Stimulated activated effector memory CD8-positive, alpha-beta T cell treated with anti-CD3 and anti-CD28 coated beads, Interleukin-12 subunit alpha, Interleukin-12 subunit beta, amount 100 ng/mL, for 72 hours (primary cell): ENCODE results near the gene DAND5.
"Not testable (repeated sequence)": the region's sequence is repeated elsewhere in the genome, so short reads cannot be mapped to it uniquely, and the experiment has no call there.

ENCODE experiments used
- ATAC-seq: fragments of 150-1000 bp; cut with Tn5 transposase; 2 replicates; pipeline ENCODE4 v1.10.0; 2021
- DNase-seq, 2 donors: peaks; one replicate each; pipeline ENCODE4 v3.0.0; 2021 to 2022; ENCODE audit warnings: low spot score in 2 of 2
- H3K27ac Mint-ChIP-seq: one replicate; pipeline ENCODE4 v1.8.0; 2022; ENCODE audit warnings: mild to moderate bottlenecking, mixed read lengths
- H3K36me3 Mint-ChIP-seq: one replicate; pipeline ENCODE4 v1.8.0; 2022; ENCODE audit warnings: mild to moderate bottlenecking, mixed read lengths
- H3K4me1 Mint-ChIP-seq: one replicate; pipeline ENCODE4 v1.8.0; 2022; ENCODE audit warnings: mixed read lengths
- H3K4me3 Mint-ChIP-seq: one replicate; pipeline ENCODE4 v1.8.0; 2022; ENCODE audit warnings: mild to moderate bottlenecking, mixed read lengths
- H3K9me3 Mint-ChIP-seq: one replicate; pipeline ENCODE4 v1.8.0; 2022; ENCODE audit warnings: mixed read lengths

The DAND5 gene

DNA sequence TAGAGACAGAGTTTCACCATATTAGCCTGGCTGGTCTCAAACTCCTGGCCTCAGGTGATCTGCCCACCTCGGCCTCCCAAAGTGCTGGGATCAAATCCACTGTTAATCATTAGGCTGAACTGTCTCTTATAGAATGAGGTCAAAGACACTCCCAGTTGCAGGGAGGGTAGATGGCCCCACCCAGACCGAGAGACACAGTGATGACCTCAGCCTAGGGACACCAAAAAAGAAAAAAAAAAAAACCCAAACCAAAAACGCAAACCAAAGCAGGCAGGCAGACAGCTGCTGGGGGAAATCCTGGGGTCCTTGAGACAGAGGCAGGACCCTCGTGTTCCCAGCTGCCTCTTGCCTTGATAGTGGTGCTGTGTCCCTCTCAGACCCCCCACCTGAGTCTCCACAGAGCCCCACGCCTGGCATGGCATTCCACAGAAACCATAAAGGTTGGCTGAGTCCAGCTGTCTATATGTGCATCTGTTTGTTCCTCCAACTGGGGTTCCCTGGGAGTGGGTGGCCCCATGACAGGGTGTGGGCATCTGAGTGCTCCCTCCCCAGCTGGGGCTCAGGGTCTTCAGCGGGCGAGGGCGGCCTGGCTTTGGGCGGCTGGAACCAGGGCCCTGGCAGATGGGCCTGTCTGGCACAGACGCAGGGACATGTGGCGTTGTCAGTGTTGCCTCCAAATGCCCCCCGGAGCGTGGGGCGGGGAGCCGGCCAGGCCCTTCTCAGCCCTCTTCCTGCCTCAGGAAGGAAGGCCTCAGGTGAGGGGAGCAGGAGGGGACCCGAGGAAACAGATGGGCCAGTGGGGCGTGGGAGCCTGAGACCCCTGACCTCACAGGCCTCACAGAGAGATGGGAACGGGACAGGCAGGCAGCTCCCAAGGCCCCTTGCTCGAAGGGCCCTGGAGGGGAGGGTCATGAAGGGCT is 5.2 kb downstream of the DAND5 start:
- H3K9me3 Mint-ChIP-seq, result no peaks in the 10 kb centered on the region

GRCh38 chr19:12975221-12975741 is 5.9 kb downstream of the DAND5 start:
- no peak overlapping the region for H3K4me3 Mint-ChIP-seq

More for the DNA sequence above, 5.2 kb downstream of the DAND5 start:
- H3K36me3 Mint-ChIP-seq, result no peaks in the 10 kb centered on the region
- no peak overlapping the region for H3K27ac Mint-ChIP-seq
- H3K4me1 Mint-ChIP-seq, result peaks cover 18% of the 10 kb centered on the region
- no peak overlapping the region for H3K4me3 Mint-ChIP-seq
- DNase-seq (no peak), ATAC-seq (no peak)

GRCh38 chr19:12976109-12976508 is 6.7 kb downstream of the DAND5 start:
- not testable (repeated sequence) for H3K9me3 Mint-ChIP-seq, H3K27ac Mint-ChIP-seq, H3K36me3 Mint-ChIP-seq, H3K4me1 Mint-ChIP-seq, ATAC-seq, DNase-seq, H3K4me3 Mint-ChIP-seq

More at GRCh38 chr19:12975221-12975741, 5.9 kb downstream of the DAND5 start:
- H3K36me3 Mint-ChIP-seq, result no peaks in the 10 kb centered on the region
- no peak overlapping the region for H3K27ac Mint-ChIP-seq
- no peaks in the 10 kb centered on the region for H3K9me3 Mint-ChIP-seq
- no peak for ATAC-seq
- no peak for DNase-seq
- H3K4me1 Mint-ChIP-seq, result peaks cover 13% of the 10 kb centered on the region

GRCh38 chr19:12979974-12980373 is 10.6 kb downstream of the DAND5 start:
- DNase-seq (no peak), ATAC-seq (no peak)
- no peaks in the 10 kb centered on the region for H3K36me3 Mint-ChIP-seq
- no peaks in the 10 kb centered on the region for H3K9me3 Mint-ChIP-seq
- H3K27ac Mint-ChIP-seq, result no peak overlapping the region
- peaks cover 8% of the 10 kb centered on the region for H3K4me1 Mint-ChIP-seq
- H3K4me3 Mint-ChIP-seq, result no peak overlapping the region

GRCh38 chr19:12982648-12983047 is 13.3 kb downstream of the DAND5 start:
- H3K9me3 Mint-ChIP-seq, result no peaks in the 10 kb centered on the region
- DNase-seq (no peak), ATAC-seq (no peak)
- H3K4me3 Mint-ChIP-seq, result no peak overlapping the region
- H3K36me3 Mint-ChIP-seq, result no peaks in the 10 kb centered on the region
- no peak overlapping the region for H3K27ac Mint-ChIP-seq
- H3K4me1 Mint-ChIP-seq, result peaks cover 6% of the 10 kb centered on the region

GRCh38 chr19:12983091-12983490 is 13.7 kb downstream of the DAND5 start:
- Mint-ChIP-seq H3K9me3 (no peaks in the 10 kb centered on the region), H3K36me3 (no peaks in the 10 kb centered on the region), H3K27ac (no peak overlapping the region), H3K4me3 (no peak overlapping the region), H3K4me1 (peaks cover 2% of the 10 kb centered on the region)
- DNase-seq, result no peak
- ATAC-seq, result no peak

- no peak overlapping the region for H3K27ac Mint-ChIP-seq
- DNase-seq, result peak; percentile 92
Observed at GRCh38 chr19:12983542-12984142, 14.3 kb downstream of the DAND5 start.

DNA sequence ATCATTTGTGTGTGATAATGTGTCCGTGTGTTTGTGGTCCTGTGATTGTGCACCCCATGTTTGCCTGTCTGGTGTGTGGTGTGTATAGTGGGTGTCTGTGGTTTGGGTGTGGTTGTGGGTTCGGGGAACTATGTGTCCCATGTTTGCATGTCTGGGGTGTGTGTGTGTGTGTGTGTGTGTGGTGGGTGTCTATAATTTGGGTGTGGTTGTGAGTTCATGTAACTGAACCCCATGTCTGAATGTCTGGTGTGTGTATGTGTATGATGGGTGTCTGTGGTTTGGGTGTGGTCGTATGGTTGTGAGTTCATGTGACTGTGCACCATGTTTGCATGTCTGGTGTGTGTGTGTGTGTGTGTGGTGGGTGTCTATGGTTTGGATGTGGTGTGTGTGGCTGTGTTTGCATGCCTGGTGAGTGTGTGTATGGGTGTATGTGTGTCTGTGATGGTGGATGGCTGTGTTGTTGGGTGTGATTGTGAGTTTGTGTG is 14.8 kb downstream of the DAND5 start:
- DNase-seq, result no peak
- H3K9me3 Mint-ChIP-seq, result no peaks in the 10 kb centered on the region
- no peak overlapping the region for H3K27ac Mint-ChIP-seq
- H3K36me3 Mint-ChIP-seq, result no peaks in the 10 kb centered on the region
- no peaks in the 10 kb centered on the region for H3K4me1 Mint-ChIP-seq
- H3K4me3 Mint-ChIP-seq, result no peak overlapping the region
- ATAC-seq, result no peak

More at GRCh38 chr19:12983542-12984142, 14.3 kb downstream of the DAND5 start:
- peak; percentile 68 for ATAC-seq
- no peaks in the 10 kb centered on the region for H3K4me1 Mint-ChIP-seq
- H3K36me3 Mint-ChIP-seq, result no peaks in the 10 kb centered on the region
- H3K9me3 Mint-ChIP-seq, result no peaks in the 10 kb centered on the region
- no peak overlapping the region for H3K4me3 Mint-ChIP-seq

GRCh38 chr19:12984683-12985048 is 15.3 kb downstream of the DAND5 start:
- Mint-ChIP-seq H3K36me3 (no peaks in the 10 kb centered on the region), H3K4me1 (no peaks in the 10 kb centered on the region), H3K4me3 (no peak overlapping the region), H3K9me3 (no peaks in the 10 kb centered on the region), H3K27ac (no peak overlapping the region)
- DNase-seq (no peak), ATAC-seq (no peak)

DNA sequence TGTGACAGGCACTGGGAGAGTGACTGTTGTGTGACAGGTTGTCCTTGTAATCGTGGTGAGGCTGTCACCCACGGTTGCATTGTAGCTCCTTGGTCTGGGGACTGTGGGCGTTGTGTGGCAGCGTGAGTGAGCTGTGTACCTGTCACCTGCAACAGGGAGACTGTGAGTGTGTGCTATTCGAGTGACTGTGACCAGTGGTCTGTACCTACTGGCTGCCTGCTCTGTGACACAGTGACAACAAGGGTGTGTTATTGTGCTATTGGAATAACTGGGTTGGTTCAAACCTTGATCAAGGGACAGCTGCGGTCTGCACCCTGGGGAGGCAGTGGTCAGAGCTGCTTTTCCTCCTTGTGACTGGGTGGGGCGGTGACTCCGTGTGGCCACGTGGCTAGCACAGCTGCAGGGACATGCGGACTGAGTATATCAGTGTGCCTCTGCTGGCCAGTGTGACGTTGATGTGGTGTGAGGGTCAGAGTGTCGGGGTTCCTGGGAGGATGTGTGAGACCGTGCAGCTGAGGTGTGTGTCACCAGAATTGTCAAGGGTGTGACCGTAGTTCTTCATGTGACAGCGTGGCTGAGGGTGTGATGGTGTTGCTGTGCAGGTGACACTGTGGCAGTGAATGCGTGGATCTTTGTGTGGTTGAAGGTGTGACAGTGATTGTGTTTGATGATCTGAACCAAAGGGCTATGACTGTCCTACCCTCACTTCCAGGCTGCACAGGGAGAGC is 15.8 kb downstream of the DAND5 start:
- Mint-ChIP-seq H3K4me1 (no peaks in the 10 kb centered on the region), H3K9me3 (no peaks in the 10 kb centered on the region), H3K36me3 (no peaks in the 10 kb centered on the region), H3K4me3 (no peak overlapping the region), H3K27ac (no peak overlapping the region)
- peak; percentile 83 for ATAC-seq
- DNase-seq, result no peak

DNA sequence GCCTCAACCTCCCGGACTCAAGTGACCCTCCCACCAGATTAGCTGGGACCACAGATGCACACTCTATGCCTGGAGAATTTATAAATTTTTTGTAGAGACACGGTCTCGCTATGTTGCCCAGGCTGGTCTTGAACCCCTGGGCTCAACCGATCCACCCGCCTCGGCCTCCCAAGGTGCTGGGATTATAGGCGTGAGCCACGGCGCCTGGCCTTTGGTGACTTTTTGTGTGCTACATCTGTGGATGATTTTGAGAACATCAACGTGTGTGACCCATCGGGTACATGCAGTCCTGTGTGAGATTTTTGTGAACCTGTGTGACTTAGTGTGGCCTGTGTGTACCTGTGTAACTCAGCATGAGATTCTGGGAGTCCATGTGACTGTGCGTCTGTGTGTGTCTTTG is 17.4 kb downstream of the DAND5 start:
- H3K27ac Mint-ChIP-seq, result no peak overlapping the region
- no peak for ATAC-seq
- H3K9me3 Mint-ChIP-seq, result no peaks in the 10 kb centered on the region
- no peaks in the 10 kb centered on the region for H3K36me3 Mint-ChIP-seq
- no peak for DNase-seq
- no peak overlapping the region for H3K4me3 Mint-ChIP-seq
- no peaks in the 10 kb centered on the region for H3K4me1 Mint-ChIP-seq

DNA sequence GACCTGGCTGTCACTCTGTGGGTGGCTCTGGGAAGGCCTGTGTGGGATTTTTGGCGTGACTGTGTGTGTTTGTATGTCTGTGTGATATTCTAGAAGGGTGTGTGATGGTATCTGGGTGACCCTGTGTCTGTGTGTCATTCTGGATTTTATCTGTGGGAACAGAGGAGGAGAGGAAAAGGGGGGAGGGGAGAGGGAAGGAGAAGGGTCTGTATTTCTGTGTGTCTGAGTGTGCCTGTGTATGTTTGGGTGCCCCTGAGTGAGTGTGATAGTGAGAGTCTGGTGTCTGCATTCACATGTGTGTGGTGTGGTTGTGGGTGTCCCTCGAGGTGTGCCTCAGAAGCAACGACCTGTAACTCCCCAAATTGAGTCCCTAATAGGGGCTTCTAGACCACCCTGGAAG is 17.8 kb downstream of the DAND5 start:
- ATAC-seq, result no peak
- Mint-ChIP-seq H3K27ac (no peak overlapping the region), H3K36me3 (no peaks in the 10 kb centered on the region), H3K4me3 (no peak overlapping the region), H3K9me3 (no peaks in the 10 kb centered on the region), H3K4me1 (no peaks in the 10 kb centered on the region)
- no peak for DNase-seq

DNA sequence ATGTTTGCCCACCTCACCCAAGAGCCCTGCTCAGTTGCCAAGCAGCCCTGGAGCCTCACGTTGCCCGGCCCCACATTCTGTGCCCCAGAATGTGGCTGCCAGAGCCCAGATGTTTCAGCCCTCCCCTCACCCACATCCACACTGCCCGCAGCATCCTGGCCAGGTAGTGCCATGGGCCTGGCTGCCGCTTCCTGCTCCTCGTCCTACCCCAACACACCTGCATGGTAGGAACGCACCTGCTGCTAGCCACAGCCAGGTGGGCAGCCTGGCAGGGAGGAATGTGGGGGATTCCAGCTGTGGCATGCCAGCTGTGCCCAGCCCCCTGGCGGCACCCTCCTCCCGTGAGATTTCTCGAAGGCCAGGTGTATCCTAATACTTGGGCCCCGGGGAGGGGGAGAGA is 18.4 kb downstream of the DAND5 start:
- H3K4me3 Mint-ChIP-seq, result no peak overlapping the region
- no peak overlapping the region for H3K27ac Mint-ChIP-seq
- H3K36me3 Mint-ChIP-seq, result no peaks in the 10 kb centered on the region
- H3K9me3 Mint-ChIP-seq, result no peaks in the 10 kb centered on the region
- no peak for DNase-seq
- no peak for ATAC-seq
- no peaks in the 10 kb centered on the region for H3K4me1 Mint-ChIP-seq

GRCh38 chr19:12990431-12990830 is 21.1 kb downstream of the DAND5 start:
- DNase-seq (no peak), ATAC-seq (no peak)
- Mint-ChIP-seq H3K4me1 (peaks cover 7% of the 10 kb centered on the region), H3K27ac (no peak overlapping the region), H3K36me3 (no peaks in the 10 kb centered on the region), H3K9me3 (no peaks in the 10 kb centered on the region), H3K4me3 (no peak overlapping the region)

DNA sequence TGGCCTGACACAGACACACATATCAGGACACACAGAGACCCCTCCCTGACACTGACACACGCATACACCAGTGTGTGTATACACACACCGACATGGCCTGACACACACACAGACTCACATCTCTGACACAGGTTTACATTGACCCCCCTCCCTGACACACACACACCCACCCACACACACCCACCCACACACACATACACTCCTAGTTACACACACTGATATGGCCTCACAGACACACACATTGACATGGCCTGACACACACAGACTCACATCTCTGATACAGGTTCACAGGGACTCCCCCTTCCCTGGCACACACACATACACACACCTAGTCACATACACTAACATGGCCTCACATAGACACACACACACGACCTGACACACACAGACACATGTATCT is 21.5 kb downstream of the DAND5 start:
- ATAC-seq, result no peak
- no peaks in the 10 kb centered on the region for H3K36me3 Mint-ChIP-seq

More for the DNA sequence above, 21.5 kb downstream of the DAND5 start:
- Mint-ChIP-seq H3K4me1 (peaks cover 8% of the 10 kb centered on the region), H3K27ac (no peak overlapping the region), H3K9me3 (no peaks in the 10 kb centered on the region), H3K4me3 (no peak overlapping the region)
- DNase-seq, result no peak
